Measurements from ENCODE around the gene LDAH.
"Not testable (repeated sequence)": the region's sequence is repeated elsewhere in the genome, so short reads cannot be mapped to it uniquely, and the experiment has no call there.

LDAH gene

DNA sequence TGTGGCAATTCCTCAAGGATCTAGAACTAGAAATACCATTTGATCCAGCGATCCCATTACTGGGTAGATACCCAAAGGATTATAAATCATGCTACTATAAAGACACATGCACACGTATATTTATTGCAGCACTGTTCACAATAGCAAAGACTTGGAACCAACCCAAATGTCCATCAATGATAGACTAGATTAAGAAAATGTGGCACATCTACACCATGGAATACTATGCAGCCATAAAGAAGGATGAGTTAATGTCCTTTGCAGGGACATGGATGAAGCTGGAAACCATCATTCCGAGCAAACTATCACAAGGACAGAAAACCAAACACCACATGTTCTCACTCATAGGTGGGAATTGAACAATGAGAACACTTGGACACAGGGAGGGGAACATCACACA is 106.7 kb downstream of the LDAH start:
- DNase-seq = not testable (repeated sequence)

DNA sequence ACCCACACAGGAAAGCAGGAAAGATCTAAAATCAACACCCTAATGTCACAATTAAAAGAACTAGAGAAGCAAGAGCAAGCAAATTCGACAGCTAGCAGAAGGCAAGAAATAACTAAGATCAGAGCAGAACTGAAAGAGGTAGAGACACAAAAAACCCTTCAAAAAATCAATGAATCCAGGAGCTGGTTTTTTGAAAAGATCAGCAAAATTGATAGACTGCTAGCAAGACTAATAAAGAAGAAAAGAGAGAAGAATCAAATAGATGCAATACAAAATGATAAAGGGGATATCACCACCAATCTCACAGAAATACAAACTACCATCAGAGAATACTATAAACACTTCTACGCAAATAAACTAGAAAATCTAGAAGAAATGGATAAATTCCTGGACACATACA is 108.5 kb downstream of the LDAH start:
- DNase-seq = not testable (repeated sequence)

DNA sequence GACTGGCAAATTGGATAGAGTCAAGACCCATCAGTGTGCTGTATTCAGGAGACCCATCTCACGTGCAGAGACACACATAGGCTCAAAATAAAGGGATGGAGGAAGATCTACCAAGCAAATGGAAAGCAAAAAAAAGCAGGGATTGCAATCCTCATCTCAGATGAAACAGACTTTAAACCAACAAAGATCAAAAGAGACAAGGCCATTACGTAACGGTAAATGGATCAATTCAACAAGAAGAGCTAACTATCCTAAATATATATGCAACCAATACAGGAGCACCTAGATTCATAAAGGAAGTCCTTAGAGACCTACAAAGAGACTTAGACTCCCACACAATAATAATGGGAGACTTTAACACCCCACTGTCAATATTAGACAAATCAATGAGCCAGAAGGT is 109.3 kb downstream of the LDAH start:
- not testable (repeated sequence) for DNase-seq

DNA sequence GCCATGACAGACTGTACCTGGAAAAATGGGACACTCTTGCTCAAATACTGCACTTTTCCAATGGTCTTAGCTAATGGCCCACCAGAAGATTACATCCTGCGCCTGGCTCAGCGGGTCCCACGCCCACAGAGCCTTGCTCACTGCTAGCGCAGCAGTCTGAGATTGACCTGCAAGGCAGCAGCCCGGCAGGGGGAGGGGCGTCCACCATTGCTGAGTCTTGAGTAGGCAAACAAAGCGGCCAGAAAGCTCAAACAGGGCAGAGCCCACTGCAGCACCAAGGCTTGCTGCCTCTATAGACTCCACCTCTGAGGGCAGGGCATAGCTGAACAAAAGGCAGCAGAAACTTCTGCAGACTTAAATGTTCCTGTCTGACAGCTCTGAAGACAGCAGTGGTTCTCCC is 111.3 kb downstream of the LDAH start:
- not testable (repeated sequence) for DNase-seq

DNA sequence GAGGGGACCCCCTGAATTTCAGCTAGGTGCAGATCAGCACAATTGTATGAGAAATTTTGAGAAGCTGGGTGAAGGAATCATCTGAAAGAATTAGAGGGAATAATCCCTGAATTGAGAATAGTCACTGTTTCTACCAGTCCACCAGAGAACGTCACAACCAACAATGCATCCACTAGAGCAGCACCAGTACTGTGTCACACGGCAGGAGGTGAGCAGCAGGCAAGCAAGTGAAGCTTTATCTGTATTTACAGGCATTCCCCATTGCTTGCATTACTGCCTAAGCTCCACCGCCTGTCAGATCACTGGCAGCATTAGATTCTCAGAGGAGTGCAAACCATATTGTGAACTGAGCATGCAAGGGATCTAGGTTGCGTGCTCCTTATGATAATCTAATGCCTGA is 115.3 kb downstream of the LDAH start:
- DNase-seq = no peak

DNA sequence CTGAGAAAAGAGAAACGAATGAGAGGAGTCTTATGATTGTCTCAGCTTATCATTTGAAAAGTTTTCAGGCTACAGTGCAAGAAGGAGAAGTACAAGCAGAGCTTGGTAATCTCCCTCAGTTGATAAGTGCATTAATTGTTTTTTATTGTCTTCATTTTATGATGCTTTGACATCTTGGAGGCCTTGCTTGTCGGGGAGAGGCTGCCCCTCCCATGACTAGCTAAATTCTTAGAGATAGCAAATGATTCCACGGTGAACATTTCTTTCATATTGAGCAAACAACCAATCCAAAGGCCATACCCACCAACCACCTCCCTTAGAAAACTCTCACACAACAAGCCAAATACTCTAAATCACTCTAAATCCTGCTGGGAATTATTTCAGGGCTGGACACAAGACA is 116.1 kb downstream of the LDAH start:
- DNase-seq = no peak

DNA sequence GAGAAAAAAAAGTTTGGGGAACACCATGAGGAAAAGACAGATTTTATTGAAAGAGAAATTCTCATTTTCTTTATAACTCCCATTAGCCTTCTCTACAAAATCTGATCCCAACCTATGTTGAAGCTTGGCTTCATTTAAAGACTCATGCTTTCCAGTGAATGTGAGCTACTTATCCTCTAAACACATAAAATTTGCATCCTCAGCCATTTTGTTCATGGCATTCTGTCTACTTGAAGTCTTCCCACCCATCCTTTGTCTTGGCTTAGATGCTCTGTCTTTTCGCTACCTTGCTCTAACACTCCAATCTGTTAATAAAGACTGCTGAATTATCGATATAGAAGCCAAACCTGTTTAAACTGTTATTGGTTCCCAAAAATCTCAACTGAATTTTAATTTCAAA is 116.7 kb downstream of the LDAH start:
- DNase-seq = no peak

DNA sequence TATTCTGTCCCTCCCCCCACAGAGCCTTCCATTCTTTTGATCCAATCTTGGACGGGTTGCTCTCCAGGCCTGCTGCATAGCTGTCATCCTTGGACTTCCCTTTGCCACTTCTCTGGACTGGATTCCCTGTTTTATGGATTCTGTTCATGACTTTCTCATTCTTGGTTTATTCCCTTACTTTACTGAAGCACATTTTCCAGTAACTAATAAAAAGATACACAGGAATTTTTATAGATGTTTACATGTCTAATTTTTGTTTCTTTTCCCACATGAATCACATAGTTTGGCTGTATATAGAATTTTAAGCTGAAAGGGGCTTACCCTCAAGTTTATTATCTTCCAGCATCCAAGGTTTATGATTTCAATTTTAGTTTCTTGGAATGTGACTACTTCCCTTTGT is 118.0 kb downstream of the LDAH start:
- DNase-seq = no peak

DNA sequence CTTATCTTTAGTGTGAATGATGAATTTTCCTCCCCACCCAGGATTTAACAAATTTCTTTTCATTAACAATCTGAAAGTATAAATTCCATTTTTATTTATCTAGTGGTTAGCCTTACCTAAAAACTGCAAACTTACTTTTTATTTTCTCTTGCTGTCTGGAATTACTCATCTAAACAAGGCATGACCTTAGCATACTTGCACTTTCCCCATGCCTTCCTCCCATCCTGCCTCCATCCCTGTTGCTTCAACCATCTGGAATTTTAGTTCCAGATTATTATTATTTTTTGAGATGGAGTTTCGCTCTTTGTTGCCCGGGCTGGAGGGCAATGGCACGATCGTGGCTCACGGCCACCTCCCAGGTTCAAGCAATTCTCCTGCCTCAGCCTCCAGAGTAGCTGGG is 120.3 kb downstream of the LDAH start:
- DNase-seq = no peak

DNA sequence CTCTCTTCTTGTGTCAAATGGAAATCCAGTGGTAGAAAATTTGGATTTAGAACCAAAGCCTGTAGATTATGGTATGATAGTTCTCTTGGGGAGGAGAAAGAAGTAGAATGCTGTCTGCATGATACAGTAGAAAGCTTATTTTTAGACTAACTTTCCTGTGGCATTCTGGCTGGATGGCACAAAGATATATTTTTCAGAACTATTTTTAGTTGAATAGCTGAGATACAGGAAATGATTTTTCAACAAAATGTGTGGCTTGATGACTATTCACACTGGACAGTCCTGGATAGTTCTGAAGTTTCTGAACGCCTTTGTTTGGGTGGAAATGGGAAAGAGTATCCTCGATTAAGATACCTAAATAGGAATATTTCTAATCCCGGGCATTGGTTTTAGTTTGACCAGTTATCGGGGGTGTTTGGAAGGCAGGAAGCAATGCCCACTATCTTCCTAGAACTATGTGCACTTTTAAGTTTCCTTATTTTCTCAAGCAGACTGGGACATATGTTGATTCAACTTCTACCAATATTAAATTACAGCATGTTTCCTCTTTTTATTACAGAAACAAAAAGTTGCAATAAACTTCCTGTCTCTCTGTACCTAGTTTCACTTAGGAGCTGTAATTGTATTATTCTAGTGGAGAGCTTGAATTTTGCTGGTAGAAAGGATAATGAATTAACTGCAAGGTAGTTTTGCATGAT is 123.8 kb downstream of the LDAH start:
- no peak for DNase-seq

DNA sequence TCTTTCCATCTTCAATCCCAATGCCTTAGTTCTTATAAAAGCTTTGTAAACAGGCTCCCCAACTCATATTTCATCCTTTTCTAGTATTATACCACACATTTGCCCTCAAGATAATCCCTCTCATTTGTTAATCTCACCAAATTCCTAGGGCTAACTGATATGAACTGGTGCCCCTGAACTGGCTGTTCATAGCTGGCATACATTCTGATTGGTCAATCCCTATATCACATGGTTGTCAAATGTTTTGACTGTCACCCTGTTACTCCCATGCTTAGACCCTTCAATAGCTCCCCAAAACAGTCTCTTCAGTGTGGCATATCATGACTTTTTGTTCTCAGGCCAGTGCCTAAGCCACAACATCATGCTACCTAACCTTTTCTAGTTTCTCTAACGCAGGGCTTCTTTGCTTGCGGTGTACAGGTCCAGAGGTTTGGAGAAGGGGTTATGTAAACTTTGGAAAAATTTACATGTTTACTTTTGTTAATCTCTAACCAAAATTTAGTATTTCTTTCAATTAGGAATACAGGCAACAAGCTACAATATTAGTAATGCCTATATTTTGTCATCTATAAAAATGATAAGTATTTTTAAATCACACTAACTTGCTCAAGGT is 125.5 kb downstream of the LDAH start:
- DNase-seq = no peak

DNA sequence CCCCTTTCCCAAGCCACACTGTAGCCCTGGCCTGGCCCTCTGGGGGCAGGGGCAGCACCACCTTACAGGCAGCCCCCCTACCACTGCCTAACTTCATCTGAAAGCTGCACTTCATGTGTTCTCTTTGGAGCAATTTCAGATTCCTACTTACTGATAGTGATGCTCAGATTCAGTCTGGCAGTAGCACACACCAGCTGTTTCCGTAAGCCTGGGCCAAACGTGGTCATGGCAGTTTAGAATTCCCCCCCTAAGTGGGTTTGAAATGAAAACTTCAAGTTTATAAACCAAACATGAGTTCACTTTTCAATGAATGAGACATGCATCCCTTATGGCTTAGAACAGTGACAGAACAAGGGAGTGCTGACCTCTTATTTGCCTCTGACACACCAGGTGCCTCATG is 126.5 kb downstream of the LDAH start:
- DNase-seq = no peak

DNA sequence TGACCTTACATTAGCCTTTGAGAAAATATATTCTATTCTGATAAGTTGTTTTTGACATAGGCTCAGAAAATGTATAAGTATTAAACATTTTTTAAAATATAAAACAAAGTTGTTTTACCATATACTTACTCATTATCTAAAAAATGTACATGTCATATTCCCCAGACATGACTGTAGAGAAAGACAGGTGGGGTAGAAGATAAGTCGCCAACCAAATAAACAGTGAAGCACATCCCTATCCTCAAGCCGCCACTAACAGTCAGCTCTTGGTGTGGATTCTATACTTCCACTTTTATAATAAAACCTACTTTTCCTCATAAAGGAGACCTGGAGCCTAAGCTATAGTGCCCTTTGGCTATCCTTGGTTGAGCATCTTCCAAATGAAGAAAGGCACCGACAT is 129.6 kb downstream of the LDAH start:
- DNase-seq = no peak

DNA sequence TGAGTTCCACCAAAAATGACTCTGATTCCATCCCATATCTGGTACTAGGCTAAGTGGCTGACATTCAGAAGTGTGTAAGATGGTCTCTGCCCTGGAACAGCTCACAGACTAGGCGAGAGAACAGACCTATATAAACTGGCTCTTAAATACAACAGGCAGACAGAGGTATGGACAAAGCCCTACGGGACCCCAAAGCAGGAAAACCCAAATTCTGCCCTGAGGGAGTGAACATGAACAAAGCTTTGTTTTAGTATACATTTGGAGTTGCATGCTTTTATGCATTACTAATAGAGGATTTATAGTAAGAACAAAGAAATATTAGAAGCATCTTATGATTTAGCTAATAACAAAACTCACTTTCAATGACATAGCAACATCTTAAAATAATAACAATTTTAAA is 130.8 kb downstream of the LDAH start:
- DNase-seq = no peak

DNA sequence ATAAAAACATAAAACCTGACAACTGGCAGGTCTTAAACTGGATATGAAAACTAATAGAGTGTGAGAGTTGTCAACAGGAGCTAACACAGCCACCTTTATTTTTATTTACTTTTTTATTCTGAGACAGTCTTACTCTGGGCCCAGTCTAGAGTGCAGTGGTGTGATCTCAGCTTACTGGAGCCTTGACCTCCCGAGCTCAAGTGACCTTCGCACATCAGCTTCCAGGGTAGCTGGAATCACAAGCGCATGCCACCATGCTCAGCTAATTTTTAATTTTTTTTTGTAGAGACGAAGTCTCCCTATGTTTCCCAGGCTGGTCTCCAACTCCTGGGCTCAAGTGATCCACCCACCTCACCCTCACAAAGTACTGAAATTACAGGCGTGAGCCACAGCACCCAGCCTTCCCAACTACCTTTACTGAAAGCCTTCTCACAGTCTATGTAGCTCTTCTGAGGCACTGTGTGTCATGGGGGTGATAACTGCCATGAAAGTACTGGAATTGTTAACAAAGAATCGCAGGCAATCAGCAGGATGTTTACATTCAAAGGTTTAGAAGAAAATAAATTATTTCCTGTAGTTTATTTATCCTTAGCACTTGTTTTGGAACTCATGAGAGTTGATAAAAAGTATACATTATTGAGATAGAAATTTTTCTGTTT is 131.7 kb downstream of the LDAH start:
- no peak for DNase-seq

DNA sequence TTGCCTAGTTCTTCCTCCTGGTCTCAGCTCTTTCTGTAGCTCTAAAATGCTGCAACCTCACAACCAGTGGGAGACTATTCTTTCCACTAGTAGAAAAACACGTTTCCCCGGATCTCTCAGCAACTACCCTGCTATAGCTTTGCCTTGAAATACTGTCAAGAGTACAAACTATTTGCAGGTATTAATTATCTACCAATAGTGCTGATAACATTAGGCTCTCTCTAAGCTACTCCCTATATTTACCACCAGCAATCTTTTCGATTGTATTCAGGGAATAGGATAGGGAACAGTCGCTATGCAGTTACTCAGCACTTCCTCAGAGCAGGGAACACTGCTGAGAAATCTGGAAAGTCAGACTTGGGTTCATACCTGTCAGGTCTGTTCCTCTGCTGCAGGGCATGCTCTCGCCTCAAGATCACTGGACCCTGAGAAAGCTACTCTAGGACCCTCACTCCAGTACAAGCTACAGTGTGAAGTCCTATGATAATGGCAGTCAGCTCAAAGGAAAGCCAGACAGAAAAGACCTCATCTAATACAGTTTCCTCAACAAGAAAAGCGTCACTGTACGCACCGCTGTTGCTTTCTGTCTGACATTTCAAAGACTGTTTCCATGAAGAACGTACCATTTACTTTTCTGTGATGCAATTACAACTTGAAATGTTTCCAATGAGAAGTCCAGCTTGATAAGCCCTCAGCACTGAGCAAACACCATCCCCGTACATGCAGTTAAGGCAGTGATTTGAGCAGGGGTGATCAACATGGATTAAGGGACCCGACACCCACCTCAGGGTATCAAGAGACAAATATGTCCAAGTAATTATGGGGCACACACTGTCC is 133.3 kb downstream of the LDAH start:
- no peak for DNase-seq

DNA sequence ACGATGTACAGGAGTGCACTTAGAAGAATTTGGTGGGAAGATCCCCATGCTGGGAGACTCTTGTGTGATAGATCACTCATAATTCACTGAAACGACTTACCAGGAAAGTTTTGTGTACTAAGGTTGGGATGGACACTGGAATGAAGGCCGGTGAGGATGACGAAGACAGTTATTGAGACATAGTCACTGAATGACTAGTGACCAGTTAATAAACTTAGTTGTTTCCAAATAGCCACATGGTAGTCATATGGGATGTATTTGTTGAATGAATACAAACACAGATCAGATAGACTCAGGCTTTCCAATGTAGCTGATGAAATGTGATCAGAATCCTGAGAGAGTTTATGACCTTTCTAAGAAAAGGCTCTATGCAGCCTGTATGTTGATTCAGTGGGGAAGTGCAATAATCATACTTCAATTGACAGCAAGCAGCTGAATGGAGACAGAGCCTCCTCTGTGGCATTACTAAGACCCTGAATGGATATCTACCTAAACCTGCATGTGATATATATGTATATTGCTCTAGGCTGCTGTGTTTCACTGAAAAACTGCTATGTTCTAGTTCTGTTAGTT is 135.6 kb downstream of the LDAH start:
- DNase-seq = no peak

DNA sequence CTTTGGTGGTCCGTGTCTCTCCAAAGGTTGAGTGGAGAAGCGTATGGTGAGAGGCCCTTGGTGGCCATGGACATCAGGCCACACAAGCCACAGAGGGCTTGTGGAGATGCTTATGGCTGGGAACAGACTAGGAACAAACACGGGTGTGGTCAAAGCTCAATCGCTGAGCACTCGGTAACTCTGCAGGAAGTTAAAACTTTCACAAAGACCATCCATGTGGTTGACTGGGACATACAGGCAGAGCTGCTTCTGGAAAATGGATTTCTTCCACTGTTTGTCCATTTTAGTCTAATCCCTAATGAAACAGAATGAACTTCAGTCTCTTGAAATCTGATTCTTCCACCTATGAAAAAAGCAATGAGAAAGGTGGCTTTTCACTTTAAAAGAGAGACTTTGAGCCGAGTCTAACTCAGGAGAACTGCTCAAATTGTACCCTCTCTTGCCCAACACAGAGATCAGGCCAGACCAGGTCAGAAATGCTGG is 138.3 kb downstream of the LDAH start:
- no peak for DNase-seq

DNA sequence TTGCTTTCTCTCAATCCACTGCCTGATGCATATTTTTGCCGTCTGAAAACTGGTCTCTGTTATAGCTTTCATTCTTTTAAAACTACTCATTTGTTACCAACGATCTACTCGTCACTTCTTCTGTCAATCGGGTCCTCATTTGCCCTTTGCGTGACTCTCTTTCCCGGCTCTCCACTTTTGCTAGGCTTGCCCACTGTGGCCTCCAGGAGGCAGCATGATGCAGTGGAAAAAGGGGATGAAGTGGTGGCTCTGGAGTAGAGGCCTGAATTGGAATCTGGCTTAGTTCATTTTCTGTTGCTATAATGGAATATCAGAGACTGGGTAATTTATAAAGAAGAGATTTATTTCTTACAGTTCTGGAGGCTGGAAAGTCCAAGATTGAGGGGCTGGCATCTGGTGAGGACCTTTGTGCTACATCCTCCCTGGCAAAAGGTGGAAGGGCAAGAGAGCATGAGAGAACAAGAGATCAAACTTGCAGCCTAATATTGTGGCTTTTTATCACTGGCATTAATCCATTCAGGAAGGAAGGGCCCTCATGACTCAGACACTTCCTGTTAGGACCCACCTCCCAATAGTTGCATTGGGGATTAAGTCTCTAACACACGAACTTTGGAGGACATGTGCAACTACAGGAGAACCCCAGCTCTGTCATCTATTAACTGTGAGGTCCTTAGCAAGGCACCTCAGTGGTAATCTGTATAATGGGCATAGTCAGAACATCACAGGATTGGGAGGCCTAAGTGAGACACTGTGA is 140.6 kb downstream of the LDAH start:
- DNase-seq = no peak

DNA sequence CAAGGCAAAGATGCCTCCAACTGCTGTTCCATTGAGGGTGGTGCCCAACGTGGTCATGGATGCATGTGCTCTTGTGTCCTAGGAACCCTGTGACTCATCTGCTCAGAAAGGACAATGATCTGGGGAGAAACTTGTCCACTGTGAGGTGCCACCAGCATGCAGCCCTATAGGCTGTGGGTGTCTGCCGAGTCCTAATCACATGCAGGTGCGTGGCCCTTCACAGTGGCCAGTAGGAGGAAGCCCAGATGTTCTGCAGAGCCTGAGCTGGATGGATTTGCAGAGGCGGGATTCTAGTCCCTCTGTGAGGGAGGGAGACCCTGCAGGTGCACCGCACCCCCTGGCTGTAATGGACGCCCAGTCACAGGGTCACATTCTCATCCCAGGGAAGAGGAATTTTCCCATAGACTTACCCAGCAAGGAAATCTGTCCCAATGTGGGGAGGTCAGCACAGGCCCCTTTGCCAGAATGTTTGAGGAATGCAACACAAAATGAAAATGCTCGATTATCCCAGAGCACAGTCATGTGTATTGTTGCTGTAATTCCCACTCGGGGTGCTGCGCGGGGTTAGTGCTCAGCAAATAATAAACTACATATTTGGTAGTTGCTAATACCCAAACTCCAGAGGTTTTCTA is 142.0 kb downstream of the LDAH start:
- no peak for DNase-seq

DNA sequence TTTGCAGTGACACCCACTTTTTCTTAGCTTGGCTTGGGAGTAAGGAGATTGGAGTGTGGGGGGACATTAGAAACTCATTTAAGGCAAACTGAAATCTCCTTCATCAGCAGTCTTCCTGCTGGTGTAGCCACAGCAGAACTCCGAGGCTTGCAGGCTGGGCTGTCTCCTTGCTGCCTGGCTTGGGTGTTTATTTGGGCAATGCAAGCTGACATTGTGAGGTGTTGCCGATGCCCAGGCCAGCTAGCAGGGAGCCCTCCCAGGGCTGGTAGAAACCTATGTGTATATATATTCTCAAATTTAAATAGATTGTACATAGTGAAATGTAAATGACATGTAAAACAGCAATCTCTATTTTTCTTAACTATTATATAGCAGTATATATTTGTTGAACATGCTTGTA is 144.1 kb downstream of the LDAH start:
- DNase-seq = no peak

DNA sequence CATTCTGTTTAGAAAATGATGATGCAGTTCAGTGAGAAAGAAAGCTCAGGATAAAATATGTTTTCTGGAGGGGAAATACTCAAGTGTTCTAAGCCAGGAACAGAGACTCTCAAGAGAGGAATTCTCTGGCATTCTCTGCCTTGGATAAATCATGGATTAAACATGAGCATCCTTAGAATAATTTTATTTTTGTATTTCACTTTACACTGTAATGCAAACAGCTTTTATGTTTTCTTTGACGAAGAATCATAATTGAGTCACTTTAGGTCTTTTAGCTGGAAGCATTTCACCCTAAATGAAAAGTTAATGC is 144.9 kb downstream of the LDAH start:
- DNase-seq = no peak

All from activated CD4-positive, CD25-positive, alpha-beta regulatory T cell (primary cell).